IPS DF 4.7 (cell line): Measurements from ENCODE around the gene METTL6.
"Not testable (repeated sequence)": the region's sequence is repeated elsewhere in the genome, so short reads cannot be mapped to it uniquely, and the experiment has no call there.

Source experiments
- DNase-seq: peaks from one replicate; pipeline ENCODE4 v3.0.0-alpha.2; 2013; ENCODE audit warnings: low spot score; ENCODE audit errors: extremely low read depth

The METTL6 gene

GRCh38 chr3:15405448-15406050 is 21.8 kb downstream of the METTL6 start:
- DNase-seq = no peak

DNA sequence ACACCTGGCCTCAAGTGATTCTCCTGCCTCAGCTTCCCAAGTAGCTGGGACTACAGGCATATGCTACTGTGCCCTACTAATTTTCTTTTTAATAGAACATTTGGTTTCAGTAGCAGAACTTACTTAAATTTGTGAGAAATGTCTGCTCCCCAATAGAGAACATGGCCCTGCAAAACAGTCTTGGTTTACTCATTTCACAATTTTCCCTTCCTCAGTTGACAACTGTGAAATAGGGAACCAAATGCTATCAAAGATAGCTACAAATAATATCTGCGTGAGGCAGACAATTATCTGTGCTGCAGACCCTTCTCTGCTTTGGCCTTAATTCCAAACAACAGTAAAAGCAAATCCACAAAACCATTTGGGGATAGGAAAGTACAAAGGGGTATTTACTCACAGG is 22.6 kb downstream of the METTL6 start:
- DNase-seq = no peak

DNA sequence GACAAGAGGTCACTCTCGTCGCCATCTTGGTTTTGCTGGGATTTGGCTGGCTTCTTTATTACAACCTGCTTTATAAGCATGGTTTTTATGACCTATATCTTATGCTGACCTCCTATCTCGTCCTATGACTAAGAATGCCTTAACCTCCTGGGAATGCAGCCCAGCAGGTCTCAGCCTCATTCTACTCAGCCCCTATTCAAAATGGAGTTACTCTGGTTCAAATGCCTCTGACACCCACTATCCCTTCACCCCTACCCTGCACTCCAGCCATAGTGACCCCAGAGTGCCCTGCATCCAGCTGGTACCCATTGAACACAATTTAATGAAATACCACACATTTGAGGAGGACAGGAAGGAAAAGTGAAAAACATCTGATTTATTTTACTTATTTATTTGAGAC is 23.4 kb downstream of the METTL6 start:
- no peak for DNase-seq

GRCh38 chr3:15403495-15403894 is 23.8 kb downstream of the METTL6 start:
- no peak for DNase-seq

DNA sequence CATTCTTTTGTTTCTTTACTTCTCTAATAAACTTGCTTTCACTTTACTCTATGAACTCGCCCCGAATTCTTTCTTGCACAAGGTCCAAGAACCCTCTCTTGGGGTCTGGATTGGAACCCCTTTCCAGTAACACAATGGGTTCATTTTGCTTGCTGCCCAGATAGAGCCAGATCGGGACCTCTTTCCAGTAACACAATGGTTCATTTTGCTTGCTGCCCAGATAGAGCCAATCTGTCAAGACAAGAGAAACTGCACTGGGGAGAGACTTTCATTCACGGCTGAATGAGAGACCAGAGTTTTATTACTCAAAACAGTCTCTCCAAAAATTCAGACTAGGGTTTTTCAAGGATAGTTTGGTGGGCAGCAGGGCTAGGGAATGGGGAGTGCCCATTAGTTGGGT is 25.4 kb downstream of the METTL6 start:
- DNase-seq = no peak

GRCh38 chr3:15399970-15400369 is 27.4 kb downstream of the METTL6 start:
- no peak for DNase-seq

DNA sequence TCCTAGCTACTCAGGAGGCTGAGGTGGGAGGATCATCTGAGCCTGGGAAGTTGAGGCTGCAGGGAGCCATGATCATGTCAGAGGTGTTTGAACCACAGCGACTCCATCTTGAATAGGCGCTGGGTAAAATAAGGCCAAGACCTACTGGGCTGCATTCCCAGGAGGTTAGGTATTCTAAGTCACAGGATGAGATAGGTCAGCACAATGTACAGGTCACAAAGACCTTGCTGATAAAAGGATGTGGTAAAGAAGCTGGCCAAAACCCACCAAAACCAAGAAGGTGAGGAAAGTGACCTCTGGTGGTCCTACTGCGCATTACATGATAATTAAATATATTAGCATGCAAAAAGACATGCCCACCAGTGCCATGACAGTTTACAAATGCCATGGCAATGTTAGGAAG is 28.6 kb downstream of the METTL6 start:
- not testable (repeated sequence) for DNase-seq

DNA sequence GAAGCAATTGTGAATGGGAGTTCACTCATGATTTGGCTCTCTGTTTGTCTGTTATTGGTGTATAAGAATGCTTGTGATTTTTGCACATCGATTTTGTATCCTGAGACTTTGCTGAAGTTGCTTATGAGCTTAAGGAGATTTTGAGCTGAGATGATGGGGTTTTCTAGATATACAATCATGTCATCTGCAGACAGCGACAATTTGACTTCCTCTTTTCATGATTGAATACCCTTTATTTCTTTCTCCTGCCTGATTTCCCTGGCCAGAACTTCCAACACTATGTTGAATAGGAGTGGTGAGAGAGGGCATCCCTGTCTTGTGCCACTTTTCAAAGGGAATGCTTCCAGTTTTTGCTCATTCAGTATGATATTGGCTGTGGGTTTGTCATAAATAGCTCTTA is 34.1 kb downstream of the METTL6 start:
- DNase-seq = not testable (repeated sequence)

GRCh38 chr3:15391007-15391406 is 36.3 kb downstream of the METTL6 start:
- DNase-seq = no peak

- no peak for DNase-seq
These were observed 36.9 kb downstream of the METTL6 start for GRCh38 chr3:15390460-15390859.

- DNase-seq = not testable (repeated sequence)
These were observed 39.0 kb downstream of the METTL6 start for GRCh38 chr3:15388335-15388734.

GRCh38 chr3:15387735-15388134 is 39.6 kb downstream of the METTL6 start:
- no peak for DNase-seq

GRCh38 chr3:15387171-15387581 is 40.2 kb downstream of the METTL6 start:
- DNase-seq = no peak

- not testable (repeated sequence) for DNase-seq
These were observed 40.7 kb downstream of the METTL6 start for GRCh38 chr3:15386654-15386955.

GRCh38 chr3:15385901-15386653 is 41.3 kb downstream of the METTL6 start:
- no peak for DNase-seq

GRCh38 chr3:15385238-15385695 is 42.1 kb downstream of the METTL6 start:
- not testable (repeated sequence) for DNase-seq

DNA sequence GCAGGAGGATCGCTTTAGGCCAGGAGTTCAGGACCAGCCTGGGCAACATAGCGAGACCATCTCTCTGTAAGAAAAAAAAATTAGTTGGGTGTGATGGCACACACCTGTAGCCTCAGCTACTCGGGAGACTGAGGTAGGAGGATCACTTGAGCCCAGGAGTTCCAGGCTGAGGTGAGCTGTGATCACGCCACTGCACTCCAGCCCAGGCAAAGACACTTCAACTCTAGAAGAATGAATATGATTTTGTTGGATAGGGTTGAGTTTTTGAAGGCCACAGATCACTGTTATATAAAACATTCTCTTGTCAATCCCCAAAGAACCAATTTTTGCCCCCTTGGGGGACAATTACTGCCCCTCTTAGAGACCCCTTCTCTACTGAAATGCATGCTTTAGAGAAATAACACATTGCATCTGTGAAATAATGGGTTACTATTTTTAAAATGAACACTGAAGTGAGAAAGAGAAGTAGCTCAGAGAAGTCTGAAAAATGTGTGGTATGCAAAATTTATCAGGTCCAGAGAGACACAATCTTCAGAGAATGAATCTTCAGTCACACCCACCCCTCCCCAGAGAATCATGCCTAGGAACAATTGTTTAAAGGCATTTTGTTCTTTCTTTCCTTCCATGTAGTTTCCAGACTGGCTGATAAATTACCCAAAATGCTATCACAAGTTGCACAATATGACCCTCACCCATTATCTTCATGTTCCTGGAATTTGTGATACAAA is 42.7 kb downstream of the METTL6 start:
- DNase-seq = no peak

GRCh38 chr3:15382405-15382923 is 44.9 kb downstream of the METTL6 start:
- DNase-seq = no peak

- no peak for DNase-seq
These were observed 46.1 kb downstream of the METTL6 start for GRCh38 chr3:15380980-15381890.

DNA sequence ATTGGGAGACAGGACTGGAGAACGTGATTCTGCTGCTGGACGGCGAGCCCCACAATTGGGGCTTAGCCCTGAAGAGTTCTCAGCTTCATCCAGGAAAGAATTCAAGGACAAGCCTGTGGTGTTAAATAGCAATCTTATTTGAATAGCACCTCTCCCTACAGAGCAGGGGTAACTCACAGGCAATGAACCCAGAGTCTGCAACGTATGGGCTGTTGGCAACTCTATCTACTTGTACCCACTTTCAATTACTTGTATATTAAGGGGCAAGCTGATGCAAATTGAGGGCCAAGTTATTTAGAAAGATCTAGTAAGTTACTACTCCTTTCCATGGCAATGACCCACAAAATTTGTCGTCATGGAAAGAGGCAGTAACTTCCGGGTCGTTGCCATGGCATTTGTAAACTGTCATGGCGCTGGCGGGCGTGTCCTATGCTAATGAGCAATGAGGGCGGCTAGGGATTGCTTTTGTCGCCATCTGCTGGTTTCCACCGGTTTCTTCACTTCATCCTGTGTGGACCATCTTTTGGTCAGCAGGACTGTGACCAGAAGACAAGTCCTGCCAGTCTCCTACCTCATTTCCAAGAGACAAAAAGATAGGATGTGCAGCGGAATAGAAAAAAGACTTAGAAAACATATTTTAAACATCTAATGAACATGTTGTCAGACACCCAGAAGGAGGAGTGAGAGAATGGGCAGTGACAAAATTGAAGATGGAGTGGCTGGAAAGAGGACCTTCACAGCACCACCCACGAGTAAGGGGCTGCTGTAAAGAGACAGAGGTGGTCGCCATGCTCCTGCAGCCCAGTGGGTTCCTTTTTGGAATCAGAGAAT is 49.2 kb downstream of the METTL6 start:
- peak; percentile 83 for DNase-seq
